Endothelial cell of umbilical vein (primary cell): Measurements from ENCODE around the gene BLTP1. TPM values are rescaled to one million over a fixed set of nuclear protein-coding genes. Genes with fewer than 3 reads are reported as not detected.

Experiments
- BruUV-seq: library from RNA; stranded (reverse); fragments of 400-500 nt; replicated peaks from 2 replicates; lab custom pipeline; 2021; lab: Mats Ljungman, UMichigan
- CTCF ChIA-PET: fragments of 300-600, 350-600 bp; sonication (Branson Sonifier 250); formaldehyde crosslinking; loops from one replicate; lab custom pipeline; 2021; ENCODE audit warnings: antibody characterized with exemption, inconsistent platforms; lab: Charles Lee
- POLR2A ChIA-PET: fragments of 300-600, 350-600 bp; sonication (Branson Sonifier 250); formaldehyde crosslinking; loops from one replicate; lab custom pipeline; 2021; ENCODE audit warnings: antibody characterized with exemption, inconsistent platforms; lab: Charles Lee
- DNase-seq: peaks from one replicate; pipeline ENCODE4 v3.0.0-alpha.2; 2011; ENCODE audit warnings: low read depth, low spot score
- FAIRE-seq: peaks from 2 replicates; lab custom pipeline; 2011; peaks lifted over from hg19 to GRCh38; lab: Jason Lieb, UNC
- H2AFZ ChIP-seq: 2 replicates; pipeline ENCODE4 v1.6.0; 2012; ENCODE audit warnings: low read depth, low read length, control low read depth, inconsistent platforms
- H3K27ac ChIP-seq: 2 replicates; pipeline ENCODE4 v1.5.1; 2011; ENCODE audit warnings: low read depth, mild to moderate bottlenecking, control low read depth, low read length, moderate library complexity; ENCODE audit not compliant: insufficient read depth
- H3K27me3 ChIP-seq, 2 experiments: 2 replicates each; pipeline versions ENCODE4 v1.6.0 to v1.6.1; 2011; ENCODE audit warnings: low read length in 2 of 2, mixed read lengths in 1 of 2; ENCODE audit not compliant: control insufficient read depth in 2 of 2, insufficient read depth in 2 of 2
- H3K36me3 ChIP-seq, 2 experiments: 2 replicates in 1 of 2; 3 replicates in 1 of 2; pipeline ENCODE4 v1.5.1; 2011; ENCODE audit warnings: low read length in 2 of 2, mild to moderate bottlenecking in 1 of 2, moderate library complexity in 1 of 2; ENCODE audit not compliant: control insufficient read depth in 2 of 2, insufficient read depth in 2 of 2; ENCODE audit errors: extremely low read depth in 1 of 2
- H3K4me1 ChIP-seq: 3 replicates; pipeline ENCODE4 v1.5.1; 2011; ENCODE audit warnings: mild to moderate bottlenecking, low read length; ENCODE audit not compliant: control insufficient read depth, insufficient read depth; ENCODE audit errors: extremely low read depth
- H3K4me2 ChIP-seq: 2 replicates; pipeline ENCODE4 v1.6.1; 2011; ENCODE audit warnings: low read length, control low read depth, mixed read lengths; ENCODE audit not compliant: insufficient read depth
- H3K4me3 ChIP-seq, 3 experiments: fragments of 200-600 bp in 1 of 3; sonication (generic), shearing (Covaris generic) in 1 of 3; replicated peaks in 1 of 3; 2 replicates each; pipeline ENCODE4 v1.5.1; 2011 to 2016; ENCODE audit warnings: control low read depth in 3 of 3, low read length in 3 of 3, mild to moderate bottlenecking in 2 of 3, inconsistent platforms in 1 of 3, low read depth in 1 of 3, moderate library complexity in 1 of 3; ENCODE audit not compliant: insufficient read depth in 1 of 3
- H3K79me2 ChIP-seq: 2 replicates; pipeline ENCODE4 v1.6.0; 2012; ENCODE audit warnings: low read length, inconsistent platforms; ENCODE audit not compliant: control insufficient read depth, insufficient read depth
- H3K9ac ChIP-seq: replicated peaks from 2 replicates; pipeline ENCODE3; 2011; ENCODE audit warnings: low read length, control low read depth; ENCODE audit not compliant: insufficient read depth; ENCODE audit errors: extremely low read depth
- H3K9me1 ChIP-seq: replicated peaks from 3 replicates; pipeline ENCODE4 v1.6.0; 2011; ENCODE audit warnings: mild to moderate bottlenecking, low read length; ENCODE audit not compliant: control insufficient read depth, insufficient read depth; ENCODE audit errors: extremely low read depth
- H3K9me3 ChIP-seq: replicated peaks from 2 replicates; pipeline ENCODE4 v1.5.1; 2012; ENCODE audit warnings: low read length, inconsistent platforms; ENCODE audit not compliant: control insufficient read depth, insufficient read depth
- H4K20me1 ChIP-seq: replicated peaks from 2 replicates; pipeline ENCODE3; 2011; ENCODE audit warnings: mild to moderate bottlenecking, low read length; ENCODE audit not compliant: control insufficient read depth, insufficient read depth; ENCODE audit errors: extremely low read depth
- EZH2 ChIP-seq: IDR thresholded peaks from 2 replicates; pipeline ENCODE4 v1.6.1; 2012; ENCODE audit warnings: borderline replicate concordance, low read depth, mild to moderate bottlenecking, moderate library complexity, low read length, inconsistent platforms; ENCODE audit not compliant: severe bottlenecking
- FOS ChIP-seq: IDR thresholded peaks from 2 replicates; pipeline ENCODE4 v1.6.1; 2011; ENCODE audit warnings: mild to moderate bottlenecking, low read length, moderate library complexity, borderline replicate concordance; ENCODE audit not compliant: insufficient read depth
- GATA2 ChIP-seq: IDR thresholded peaks from 2 replicates; pipeline ENCODE4 v1.7.0; 2011; ENCODE audit warnings: low read depth, mild to moderate bottlenecking, moderate library complexity, mixed read lengths, low read length; ENCODE audit not compliant: insufficient read length, insufficient read depth
- JUN ChIP-seq: IDR thresholded peaks from 2 replicates; pipeline ENCODE4 v1.6.1; 2011; ENCODE audit warnings: borderline replicate concordance, low read depth; ENCODE audit not compliant: insufficient read length, insufficient read depth
- MYC ChIP-seq: IDR thresholded peaks from one replicate; pipeline ENCODE4 v1.6.1; 2011; ENCODE audit warnings: mild to moderate bottlenecking, low read depth, low read length
- POLR2A ChIP-seq: IDR thresholded peaks from 2 replicates; pipeline ENCODE4 v1.6.1; 2012; ENCODE audit warnings: low read depth, mild to moderate bottlenecking, control low read depth, low read length
- POLR2AphosphoS5 ChIP-seq: IDR thresholded peaks from 2 replicates; pipeline ENCODE4 v1.6.1; 2012; ENCODE audit warnings: low read depth, mild to moderate bottlenecking, control low read depth, low read length, moderate library complexity; ENCODE audit not compliant: insufficient read depth
- dilution Hi-C: fragments of 300-500 bp; cut with MboI; formaldehyde crosslinking; loops from one replicate; pipeline ENCODE4 v1.15.0; 2019; ENCODE audit warnings: low sequenced_read_pairs; ENCODE audit not compliant: extremely low pct_ligation_motif_present
- intact Hi-C: fragments of 100-400 bp; cut with micrococcal nuclease; formaldehyde crosslinking; loops from one replicate; pipeline ENCODE4 v1.10.0; 2022
- polyA plus RNA-seq, 4 experiments: library from polyadenylated mRNA; depleted of rRNA in 3 of 4; stranded (reverse) in 3 of 4; unstranded in 1 of 4; fragments of >200 nt; gene quantifications; 2 replicates each; pipeline versions ENCODE4 v1.2.1 to v1.2.3, GENCODE V29; 2011 to 2012; ENCODE audit warnings: missing spikeins in 1 of 4
- total RNA-seq: library from RNA; stranded (reverse); gene quantifications from 2 replicates; pipeline ENCODE4 v1.2.3, GENCODE V29; 2021
- TF ChIP-seq, protein P1 (sequence below): IDR thresholded peaks from 2 replicates; pipeline ENCODE4 v1.6.1; 2011; ENCODE audit not compliant: insufficient read depth, insufficient read length
- TF ChIP-seq, protein P2 (sequence below), 2 donors: IDR thresholded peaks; 1 replicate in 1 of 2; 2 replicates in 1 of 2; pipeline ENCODE4 v1.5.1; 2011; ENCODE audit warnings: low read length in 2 of 2, mild to moderate bottlenecking in 2 of 2, moderate library complexity in 2 of 2, control low read depth in 1 of 2, inconsistent platforms in 1 of 2, low read depth in 1 of 2; ENCODE audit not compliant: insufficient read depth in 1 of 2; ENCODE audit errors: extremely low read depth in 1 of 2

The BLTP1 gene
- total and polyA plus RNA-seq, 2 donors (not counting 3 experiments of a cell fraction or from before 2014, with no cell fraction given): 14.7 to 47.1 TPM

DNA sequence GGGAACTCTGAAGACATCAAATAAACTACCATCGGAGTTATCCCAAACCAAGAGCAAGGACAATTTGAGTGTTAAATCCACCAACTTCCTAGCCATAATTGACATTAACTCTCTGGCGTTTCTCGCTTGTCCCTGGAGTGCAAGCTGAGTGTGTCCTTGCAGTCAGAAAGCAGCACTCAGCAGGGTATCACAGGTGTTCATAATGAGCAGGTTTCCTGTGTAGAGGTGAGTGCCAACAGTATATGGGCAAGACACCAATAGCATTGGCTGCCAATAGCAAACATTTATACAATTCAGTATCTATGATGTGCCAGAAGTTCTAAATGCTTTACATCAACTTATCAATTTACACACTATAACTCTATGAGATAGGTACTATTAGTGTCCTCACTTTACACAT is 11.2 kb downstream of the BLTP1 start:
- BruUV-seq: no TSS peak
- Histone ChIP-seq H3K9me1 (no peaks in the 10 kb centered on the region), H4K20me1 (no peaks in the 10 kb centered on the region), H3K79me2 (peaks cover 22% of the 10 kb centered on the region), H3K4me1 (no peaks in the 10 kb centered on the region), H3K9me3 (no peaks in the 10 kb centered on the region), H3K4me2 (no peak overlapping the region), H3K27me3 (no peaks in the 10 kb centered on the region), H2AFZ (no peak overlapping the region), H3K4me3 (no peak overlapping the region), H3K36me3 (peaks cover 0 to 2% of the 10 kb centered on the region in 2 experiments), H3K27ac (no peak overlapping the region), H3K9ac (no peak overlapping the region)
- ChIA-PET CTCF (no interaction called here), POLR2A (no interaction called here)
- DNase-seq (no peak), FAIRE-seq (no peak)
- dilution Hi-C loops (no loop called here), intact Hi-C loops (no loop called here)
- TF ChIP-seq POLR2AphosphoS5 (no peak), MYC (no peak)

DNA sequence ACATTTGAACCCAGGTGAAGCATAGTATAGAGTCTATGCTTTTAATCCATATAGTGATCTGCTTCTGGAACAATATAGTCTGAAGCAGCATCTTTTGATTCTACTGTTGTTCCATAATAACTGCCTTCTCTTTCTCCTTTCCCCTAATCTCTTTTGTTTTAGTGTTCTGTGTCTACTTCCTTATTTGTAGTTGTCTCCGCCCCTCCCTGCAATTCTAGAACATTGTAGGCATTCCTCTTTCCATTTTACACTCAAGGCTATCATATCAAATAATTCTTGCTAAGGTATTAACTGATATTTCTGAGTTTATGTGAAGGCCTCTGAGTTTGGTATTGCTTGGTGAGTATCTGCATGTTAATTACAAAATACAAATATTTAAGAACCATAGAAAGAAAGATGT is 11.6 kb downstream of the BLTP1 start:
- Histone ChIP-seq H3K4me2 (no peak overlapping the region), H3K27me3 (no peaks in the 10 kb centered on the region), H3K9me3 (no peaks in the 10 kb centered on the region), H3K4me3 (no peak overlapping the region), H3K9ac (no peak overlapping the region), H3K79me2 (peaks cover 22% of the 10 kb centered on the region), H3K4me1 (no peaks in the 10 kb centered on the region), H3K9me1 (no peaks in the 10 kb centered on the region), H3K27ac (no peak overlapping the region), H2AFZ (no peak overlapping the region), H4K20me1 (no peaks in the 10 kb centered on the region), H3K36me3 (peaks cover 0 to 2% of the 10 kb centered on the region in 2 experiments)
- DNase-seq: no peak
- CTCF ChIA-PET: no interaction called here
- intact Hi-C loops: no loop called here
- POLR2A ChIA-PET: no interaction called here
- no TSS peak for BruUV-seq
- dilution Hi-C loops: no loop called here
- no peak for TF ChIP-seq EZH2
- TF ChIP-seq JUN: no peak
- TF ChIP-seq, protein P1, sequence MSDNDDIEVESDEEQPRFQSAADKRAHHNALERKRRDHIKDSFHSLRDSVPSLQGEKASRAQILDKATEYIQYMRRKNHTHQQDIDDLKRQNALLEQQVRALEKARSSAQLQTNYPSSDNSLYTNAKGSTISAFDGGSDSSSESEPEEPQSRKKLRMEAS: no peak
- no peak for TF ChIP-seq FOS
- no peak for TF ChIP-seq POLR2AphosphoS5
- no peak for TF ChIP-seq GATA2
- TF ChIP-seq, protein P2, sequence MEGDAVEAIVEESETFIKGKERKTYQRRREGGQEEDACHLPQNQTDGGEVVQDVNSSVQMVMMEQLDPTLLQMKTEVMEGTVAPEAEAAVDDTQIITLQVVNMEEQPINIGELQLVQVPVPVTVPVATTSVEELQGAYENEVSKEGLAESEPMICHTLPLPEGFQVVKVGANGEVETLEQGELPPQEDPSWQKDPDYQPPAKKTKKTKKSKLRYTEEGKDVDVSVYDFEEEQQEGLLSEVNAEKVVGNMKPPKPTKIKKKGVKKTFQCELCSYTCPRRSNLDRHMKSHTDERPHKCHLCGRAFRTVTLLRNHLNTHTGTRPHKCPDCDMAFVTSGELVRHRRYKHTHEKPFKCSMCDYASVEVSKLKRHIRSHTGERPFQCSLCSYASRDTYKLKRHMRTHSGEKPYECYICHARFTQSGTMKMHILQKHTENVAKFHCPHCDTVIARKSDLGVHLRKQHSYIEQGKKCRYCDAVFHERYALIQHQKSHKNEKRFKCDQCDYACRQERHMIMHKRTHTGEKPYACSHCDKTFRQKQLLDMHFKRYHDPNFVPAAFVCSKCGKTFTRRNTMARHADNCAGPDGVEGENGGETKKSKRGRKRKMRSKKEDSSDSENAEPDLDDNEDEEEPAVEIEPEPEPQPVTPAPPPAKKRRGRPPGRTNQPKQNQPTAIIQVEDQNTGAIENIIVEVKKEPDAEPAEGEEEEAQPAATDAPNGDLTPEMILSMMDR (IDR thresholded peaks at IDR 0.05; ENCODE audit: extremely low read depth in 1 of 2, insufficient read depth in 1 of 2, low read depth in 1 of 2, low read length in 2 of 2): no peak
- TF ChIP-seq MYC: no peak
- TF ChIP-seq POLR2A: no peak
- no peak for FAIRE-seq
